GM04503 (cell line): Measurements from ENCODE around the gene SLC35F3.
"Not testable (repeated sequence)": the region's sequence is repeated elsewhere in the genome, so short reads cannot be mapped to it uniquely, and the experiment has no call there.

Experiments
- DNase-seq: peaks from one replicate; pipeline ENCODE4 v3.0.0-alpha.2; 2012; ENCODE audit warnings: low read depth

Gene SLC35F3

GRCh38 chr1:234107416-234108021, 203.0 kb downstream of the SLC35F3 start:
- no peak for DNase-seq

GRCh38 chr1:234108921-234109320, 204.4 kb downstream of the SLC35F3 start:
- no peak for DNase-seq

GRCh38 chr1:234109840-234110239, 205.4 kb downstream of the SLC35F3 start:
- DNase-seq = no peak

GRCh38 chr1:234111458-234112142, 207.1 kb downstream of the SLC35F3 start:
- no peak for DNase-seq

DNA sequence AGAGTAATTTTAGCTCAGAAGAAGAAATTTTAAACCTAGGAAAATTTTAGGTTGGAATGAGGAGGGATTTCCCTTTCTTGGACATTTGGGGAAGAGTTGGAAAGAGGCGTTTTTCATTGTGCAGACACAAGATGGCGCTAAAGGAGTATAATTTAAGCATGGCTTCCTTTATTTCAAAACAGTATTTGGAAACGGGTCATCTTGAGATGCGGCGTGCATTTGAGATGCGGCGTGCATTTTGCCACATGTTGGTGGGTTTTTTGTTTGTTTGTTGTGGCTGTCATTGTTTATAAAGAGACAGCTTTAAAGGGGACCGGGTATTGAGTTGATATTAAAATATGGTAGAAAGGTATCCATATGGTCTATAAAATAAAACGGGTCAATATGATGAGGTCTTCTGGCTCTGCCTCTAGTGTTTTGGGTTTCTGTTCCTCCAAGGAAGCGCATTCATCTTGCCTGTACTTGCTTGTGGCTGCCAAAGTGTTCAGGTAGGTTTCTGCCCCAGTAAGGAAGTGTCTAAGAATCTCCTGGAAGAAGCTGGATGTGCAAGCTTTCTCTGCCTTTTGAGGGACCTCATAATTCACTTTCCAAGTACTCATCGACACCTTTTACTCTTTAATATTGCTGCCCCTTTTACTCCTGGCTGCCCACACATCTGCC, 210.3 kb downstream of the SLC35F3 start:
- DNase-seq = no peak

GRCh38 chr1:234118911-234119310, 214.4 kb downstream of the SLC35F3 start:
- no peak for DNase-seq

GRCh38 chr1:234119431-234119830, 215.0 kb downstream of the SLC35F3 start:
- DNase-seq = no peak

GRCh38 chr1:234120327-234120944, 216.0 kb downstream of the SLC35F3 start:
- no peak for DNase-seq

DNA sequence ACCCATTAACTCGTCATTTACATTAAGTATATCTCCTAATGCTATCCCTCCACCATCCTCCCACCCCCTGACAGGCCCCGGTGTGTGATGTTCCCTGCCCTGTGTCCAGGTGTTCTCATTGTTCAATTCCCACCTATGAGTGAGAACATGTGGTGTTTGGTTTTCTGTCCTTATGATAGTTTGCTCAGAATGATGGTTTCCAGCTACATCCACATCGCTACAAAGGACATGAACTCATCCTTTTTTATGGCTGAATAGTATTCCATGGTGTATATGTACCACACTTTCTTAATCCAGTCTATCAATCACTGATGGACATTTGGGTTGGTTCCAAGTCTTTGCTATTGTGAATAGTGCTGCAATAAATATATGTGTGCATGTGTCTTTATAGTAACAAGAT, 217.2 kb downstream of the SLC35F3 start:
- not testable (repeated sequence) for DNase-seq

GRCh38 chr1:234122571-234122970, 218.1 kb downstream of the SLC35F3 start:
- DNase-seq = not testable (repeated sequence)

DNA sequence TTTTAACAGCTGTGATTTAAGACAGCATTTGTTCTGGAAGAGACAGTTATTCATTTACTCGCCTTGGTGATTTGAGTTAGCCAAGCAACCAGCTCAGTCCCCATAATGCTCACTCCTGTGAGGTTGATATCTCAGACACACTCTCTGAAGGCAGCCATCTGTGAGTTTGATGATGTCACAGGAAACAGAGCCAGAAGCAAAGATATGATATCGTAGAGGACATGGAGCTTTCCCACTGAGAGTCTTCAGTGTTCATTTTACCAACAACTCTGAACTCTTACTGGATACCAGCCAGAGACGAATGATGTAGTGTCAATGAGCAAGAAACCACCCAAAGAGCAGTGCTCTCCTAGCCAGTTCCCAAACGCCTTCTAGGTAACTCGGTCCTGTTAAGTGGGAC, 219.4 kb downstream of the SLC35F3 start:
- DNase-seq = no peak

- DNase-seq = no peak
Observed at GRCh38 chr1:234125283-234125682, 220.8 kb downstream of the SLC35F3 start.

DNA sequence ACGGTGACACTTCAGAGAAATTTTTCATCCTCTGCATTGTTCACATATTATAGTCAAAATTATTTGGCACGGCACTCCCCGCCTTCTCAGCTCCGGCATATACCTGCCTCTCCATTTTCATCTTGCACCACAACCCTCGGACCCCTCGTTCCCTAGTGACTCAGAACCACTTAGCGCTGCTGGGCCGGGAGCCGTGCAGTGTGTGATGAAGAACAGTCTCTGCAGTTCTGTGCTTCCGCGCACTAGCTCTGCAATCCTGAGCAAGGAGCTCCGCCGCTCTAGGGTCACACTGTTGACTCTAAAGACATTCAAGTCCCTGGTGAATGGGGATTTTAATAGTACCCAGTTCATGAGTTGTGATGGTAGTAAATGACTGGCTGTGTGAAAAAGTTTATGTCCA, 221.2 kb downstream of the SLC35F3 start:
- no peak for DNase-seq

GRCh38 chr1:234127026-234127671, 222.7 kb downstream of the SLC35F3 start:
- no peak for DNase-seq

- no peak for DNase-seq
Observed at GRCh38 chr1:234132795-234133194, 228.3 kb downstream of the SLC35F3 start.

GRCh38 chr1:234134878-234135277, 230.4 kb downstream of the SLC35F3 start:
- DNase-seq = no peak

- DNase-seq = no peak
Observed at GRCh38 chr1:234135501-234135900, 231.0 kb downstream of the SLC35F3 start.

DNA sequence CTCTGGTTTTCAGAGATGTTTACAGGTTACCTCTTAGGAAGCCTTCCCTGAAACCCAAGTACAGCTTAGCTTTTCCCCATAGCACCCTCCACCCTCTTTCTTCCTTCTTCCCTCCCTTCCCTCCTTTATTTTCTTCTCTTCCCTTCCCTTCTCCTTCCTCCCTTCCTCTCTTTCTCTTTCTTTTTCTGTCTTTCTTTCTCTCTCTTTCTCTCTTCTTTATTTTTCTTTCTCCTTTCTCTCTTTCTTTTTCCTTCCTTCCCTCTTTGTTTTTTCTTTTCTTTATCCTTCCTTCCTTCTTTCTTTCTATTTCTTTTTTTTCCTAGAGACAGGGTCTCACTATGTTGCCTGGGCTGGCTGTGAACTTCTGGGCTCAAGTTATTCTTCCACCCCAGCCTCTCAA, 231.6 kb downstream of the SLC35F3 start:
- DNase-seq = no peak

DNA sequence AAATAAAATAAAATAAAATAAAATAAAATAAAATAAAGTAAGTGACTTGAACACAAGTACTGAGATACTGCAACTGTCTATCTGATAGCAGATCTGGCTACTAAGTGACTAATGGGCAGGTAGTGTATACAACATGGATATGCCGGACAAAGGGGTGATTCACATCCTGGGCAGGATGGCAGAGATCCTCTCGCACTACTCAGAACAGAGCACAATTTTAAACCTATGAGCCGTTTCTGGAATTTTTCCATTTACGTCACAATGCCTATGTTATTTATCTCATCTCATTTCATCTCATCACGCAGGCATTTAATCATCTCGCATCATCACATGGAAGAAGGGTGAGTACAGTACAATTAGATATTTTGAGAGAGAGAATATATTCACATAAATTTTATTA, 235.5 kb downstream of the SLC35F3 start:
- DNase-seq = no peak

DNA sequence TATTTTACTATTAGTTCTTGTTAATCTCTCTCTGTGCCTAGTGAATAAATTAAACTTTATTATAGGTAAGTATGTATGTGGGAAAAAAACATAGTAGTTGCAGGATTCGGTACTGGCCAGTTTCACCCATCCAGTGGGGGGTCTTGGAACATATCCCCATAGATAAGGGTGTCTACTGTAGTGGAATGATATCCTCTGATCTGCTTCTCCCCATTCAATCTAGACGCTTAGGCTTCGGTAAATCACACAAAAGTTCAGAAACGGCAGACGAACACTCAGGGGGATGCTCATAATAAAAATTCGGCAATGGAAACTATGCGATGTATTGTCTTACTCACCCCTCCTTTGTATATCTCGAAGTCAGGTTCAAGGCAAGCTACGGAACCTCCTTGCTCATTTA, 235.9 kb downstream of the SLC35F3 start:
- no peak for DNase-seq

DNA sequence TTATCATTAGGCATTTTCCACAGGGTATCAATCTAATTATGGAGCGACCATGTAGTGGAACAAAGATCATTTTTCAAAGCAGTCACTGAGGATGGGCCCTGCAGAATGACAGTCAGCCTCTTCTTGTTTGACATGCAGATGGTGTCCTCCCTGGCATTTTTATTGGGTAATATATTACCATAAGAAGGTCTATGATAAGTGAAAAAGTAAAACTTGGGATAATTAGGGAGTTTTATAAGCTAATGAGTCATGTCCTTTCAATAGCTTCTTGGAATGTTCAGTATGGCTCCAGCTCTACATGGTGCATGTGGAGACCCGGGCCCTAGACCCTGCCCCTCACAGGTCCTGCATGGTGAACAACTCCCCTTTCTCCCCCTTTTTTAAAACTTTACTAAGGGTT, 236.5 kb downstream of the SLC35F3 start:
- DNase-seq = no peak

DNA sequence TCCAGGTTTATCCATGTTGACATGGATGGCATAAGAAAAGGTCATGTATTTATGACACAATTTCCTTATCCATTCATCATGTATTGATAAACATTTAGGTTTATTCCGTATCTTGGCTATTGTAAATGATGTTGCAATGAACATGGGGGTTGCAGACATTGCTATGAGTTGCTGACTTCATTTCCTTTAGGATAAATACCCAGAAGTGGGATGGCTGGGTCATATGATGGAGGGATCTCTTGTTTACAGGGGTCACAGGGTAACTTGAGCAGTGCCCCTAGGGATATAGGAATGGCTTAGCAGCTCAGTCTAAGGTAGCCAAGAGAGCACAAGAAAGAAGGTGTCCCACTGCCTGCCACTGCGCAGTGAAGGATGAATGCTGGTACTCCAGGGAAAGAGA, 239.2 kb downstream of the SLC35F3 start:
- DNase-seq = no peak

- no peak for DNase-seq
Observed at GRCh38 chr1:234144901-234145300, 240.4 kb downstream of the SLC35F3 start.
